ENCODE data around the gene NME8. TPM values are rescaled to one million over a fixed set of nuclear protein-coding genes. Genes with fewer than 3 reads are reported as not detected.
A peak's percentile ranks its signal among the peaks of the same experiment; 100 is the strongest.
"Not testable (repeated sequence)": the region's sequence is repeated elsewhere in the genome, so short reads cannot be mapped to it uniquely, and the experiment has no call there.

Gene NME8
- total RNA-seq (2022) (not detected in 2 replicates), Bru-seq, nascent RNA (percentile 4 among the genes with signal in this experiment), BruChase-seq, experiment 1, labeled RNA remaining after a 2-hour chase (not detected), BruChase-seq, experiment 2, labeled RNA remaining after a 6-hour chase (not detected)
- long read RNA-seq = 0 reads

- Mint-ChIP-seq H3K9me3 (ENCODE audit: unreplicated experiment) (peaks cover 17% of the 10 kb centered on the region), H3K4me1 (ENCODE audit: low read depth, unreplicated experiment) (no peaks in the 10 kb centered on the region), H3K27me3 (ENCODE audit: insufficient read depth, unreplicated experiment) (peaks cover 9% of the 10 kb centered on the region), H3K4me3 (ENCODE audit: unreplicated experiment) (no peak within 1 kb of the TSS), H3K36me3 (ENCODE audit: insufficient read depth, unreplicated experiment) (no peaks in the 10 kb centered on the region), H3K27ac (ENCODE audit: unreplicated experiment) (no peak within 1 kb of the TSS)
- H3K36me3 ChIP-seq (ENCODE audit: control insufficient read depth, insufficient read depth, low read length) = no peaks in the 10 kb centered on the region
- ChIA-PET CTCF (no interaction called here), POLR2A (no interaction called here)
- intact Hi-C loops (cut with micrococcal nuclease; ENCODE audit: unreplicated experiment) = no loop called here
- BruUV-seq (replicated peaks) = no TSS peak
- DNase-seq = no peak
- no peak for TF ChIP-seq CTCF (IDR thresholded peaks at IDR 0.05; ENCODE audit: insufficient read depth in 1 of 2, low read depth in 1 of 2, low read length in 1 of 2, severe bottlenecking in 1 of 2, unreplicated experiment in 1 of 2)
- H3K9me3 ChIP-seq = no peaks in the 10 kb centered on the region
- H3K4me3 ChIP-seq (ENCODE audit: low read depth, low read length) = no peak within 1 kb of the TSS
- no peaks in the 10 kb centered on the region for H3K4me1 ChIP-seq
- H3K27me3 ChIP-seq (replicated peaks; ENCODE audit: control insufficient read depth, insufficient read depth, low read length) = no peaks in the 10 kb centered on the region
Observed at GRCh38 chr7:37848297-37848696, at the start of gene NME8. Gene NME8, plus strand, starts transcription at chr7:37848597. Its CDS starts 1,670 bp downstream, at chr7:37850267.

GRCh38 chr7:37806152-37806551 is 42.2 kb upstream of the NME8 start:
- H3K27me3 ChIP-seq (replicated peaks; ENCODE audit: control insufficient read depth, insufficient read depth, low read length) = no peaks in the 10 kb centered on the region
- ChIA-PET CTCF (no interaction called here), POLR2A (no interaction called here)
- H3K36me3 ChIP-seq (ENCODE audit: control insufficient read depth, insufficient read depth, low read length) = no peaks in the 10 kb centered on the region
- no peak for TF ChIP-seq CTCF (IDR thresholded peaks at IDR 0.05; ENCODE audit: insufficient read depth in 1 of 2, low read depth in 1 of 2, low read length in 1 of 2, severe bottlenecking in 1 of 2, unreplicated experiment in 1 of 2)
- H3K27ac Mint-ChIP-seq (ENCODE audit: unreplicated experiment) = no peak overlapping the region
- no peak for DNase-seq
- H3K4me3 Mint-ChIP-seq (ENCODE audit: unreplicated experiment) = no peak overlapping the region
- intact Hi-C loops (cut with micrococcal nuclease; ENCODE audit: unreplicated experiment) = no loop called here
- no peaks in the 10 kb centered on the region for H3K36me3 Mint-ChIP-seq (ENCODE audit: insufficient read depth, unreplicated experiment)
- H3K4me1 ChIP-seq = no peaks in the 10 kb centered on the region
- H3K9me3 ChIP-seq = no peaks in the 10 kb centered on the region
- no peaks in the 10 kb centered on the region for H3K9me3 Mint-ChIP-seq (ENCODE audit: unreplicated experiment)
- no peaks in the 10 kb centered on the region for H3K4me1 Mint-ChIP-seq (ENCODE audit: low read depth, unreplicated experiment)
- H3K4me3 ChIP-seq (ENCODE audit: low read depth, low read length) = no peak overlapping the region
- no TSS peak for BruUV-seq (replicated peaks)
- H3K27me3 Mint-ChIP-seq (ENCODE audit: insufficient read depth, unreplicated experiment) = peaks cover 2% of the 10 kb centered on the region

- H3K9me3 Mint-ChIP-seq (ENCODE audit: unreplicated experiment); BruUV-seq (replicated peaks); H3K9me3 ChIP-seq; H3K27me3 Mint-ChIP-seq (ENCODE audit: insufficient read depth, unreplicated experiment); intact Hi-C loops (cut with micrococcal nuclease; ENCODE audit: unreplicated experiment); H3K36me3 Mint-ChIP-seq (ENCODE audit: insufficient read depth, unreplicated experiment); H3K27ac Mint-ChIP-seq (ENCODE audit: unreplicated experiment); DNase-seq; H3K4me1 Mint-ChIP-seq (ENCODE audit: low read depth, unreplicated experiment); H3K4me3 ChIP-seq (ENCODE audit: low read depth, low read length); H3K36me3 ChIP-seq (ENCODE audit: control insufficient read depth, insufficient read depth, low read length); H3K4me3 Mint-ChIP-seq (ENCODE audit: unreplicated experiment); H3K27me3 ChIP-seq (replicated peaks; ENCODE audit: control insufficient read depth, insufficient read depth, low read length); H3K4me1 ChIP-seq; CTCF ChIA-PET: not testable (repeated sequence)
- POLR2A ChIA-PET = interaction anchor here (0.6 kb wide), 1 partner anchor 460 kb away, joined by 3 read pairs; no protein-coding TSS in a partner anchor
Observed at GRCh38 chr7:37812161-37812580, 36.2 kb upstream of the NME8 start.

Measured in Caco-2 (cell line).